PC-9 (cell line): ENCODE data around the gene TUG1.

Experiments
- EZH2 ChIP-seq: fragments of 200-600 bp; sonication (generic); IDR thresholded peaks from 2 replicates; pipeline ENCODE4 v1.8.0; 2017; ENCODE audit warnings: antibody characterized with exemption, low read depth
- TF ChIP-seq, protein P1 (sequence below): fragments of 200-600 bp; sonication (generic); conservative IDR thresholded peaks from 2 replicates; pipeline ENCODE4 v1.6.1; 2017; ENCODE audit warnings: mixed run types, antibody characterized with exemption, mild to moderate bottlenecking, moderate library complexity

DNA sequence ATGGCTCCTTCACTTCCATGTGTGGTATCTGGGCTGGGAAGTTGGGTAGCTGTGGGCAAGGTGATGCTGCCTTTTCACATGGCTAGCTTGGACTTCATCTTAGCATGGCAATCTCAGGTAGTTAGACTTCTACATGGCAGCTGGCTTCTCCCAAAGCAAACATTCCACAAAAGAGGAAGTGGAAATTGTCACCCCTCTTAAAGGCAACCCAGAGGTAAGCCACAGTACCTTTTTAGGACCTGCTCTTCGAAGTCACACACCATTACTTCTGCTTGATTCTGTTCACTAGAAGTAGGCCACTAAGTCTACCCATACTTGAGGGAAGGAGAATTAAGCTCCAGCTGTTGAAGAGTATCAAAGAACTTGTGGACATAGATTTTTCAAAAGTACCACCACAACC is 25.9 kb downstream of the TUG1 start:
- TF ChIP-seq, protein P1, sequence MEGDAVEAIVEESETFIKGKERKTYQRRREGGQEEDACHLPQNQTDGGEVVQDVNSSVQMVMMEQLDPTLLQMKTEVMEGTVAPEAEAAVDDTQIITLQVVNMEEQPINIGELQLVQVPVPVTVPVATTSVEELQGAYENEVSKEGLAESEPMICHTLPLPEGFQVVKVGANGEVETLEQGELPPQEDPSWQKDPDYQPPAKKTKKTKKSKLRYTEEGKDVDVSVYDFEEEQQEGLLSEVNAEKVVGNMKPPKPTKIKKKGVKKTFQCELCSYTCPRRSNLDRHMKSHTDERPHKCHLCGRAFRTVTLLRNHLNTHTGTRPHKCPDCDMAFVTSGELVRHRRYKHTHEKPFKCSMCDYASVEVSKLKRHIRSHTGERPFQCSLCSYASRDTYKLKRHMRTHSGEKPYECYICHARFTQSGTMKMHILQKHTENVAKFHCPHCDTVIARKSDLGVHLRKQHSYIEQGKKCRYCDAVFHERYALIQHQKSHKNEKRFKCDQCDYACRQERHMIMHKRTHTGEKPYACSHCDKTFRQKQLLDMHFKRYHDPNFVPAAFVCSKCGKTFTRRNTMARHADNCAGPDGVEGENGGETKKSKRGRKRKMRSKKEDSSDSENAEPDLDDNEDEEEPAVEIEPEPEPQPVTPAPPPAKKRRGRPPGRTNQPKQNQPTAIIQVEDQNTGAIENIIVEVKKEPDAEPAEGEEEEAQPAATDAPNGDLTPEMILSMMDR = no peak
- TF ChIP-seq EZH2 = no peak
